Effector memory CD8-positive, alpha-beta T cell (primary cell): ENCODE data around the gene PLEKHF1.

ENCODE experiments used
- ATAC-seq: fragments of 150-1000 bp; cut with Tn5 transposase; replicated peaks from 2 replicates; pipeline ENCODE4 v1.10.0; 2021; ENCODE audit warnings: mild to moderate bottlenecking, moderate library complexity
- DNase-seq, 3 experiments: peaks; one replicate each; pipeline ENCODE4 v3.0.0; 2021
- H3K27ac Mint-ChIP-seq, 2 donors: one replicate each; pipeline ENCODE4 v1.8.0; 2022; ENCODE audit warnings: mild to moderate bottlenecking in 2 of 2, mixed read lengths in 2 of 2, moderate library complexity in 2 of 2
- H3K27me3 Mint-ChIP-seq, 2 donors: one replicate each; pipeline ENCODE4 v1.8.0; 2022; ENCODE audit warnings: mixed read lengths in 2 of 2
- H3K36me3 Mint-ChIP-seq: one replicate; pipeline ENCODE4 v1.8.0; 2022; ENCODE audit warnings: mild to moderate bottlenecking, moderate library complexity, mixed read lengths; ENCODE audit not compliant: insufficient read depth
- H3K4me1 Mint-ChIP-seq, 2 donors: one replicate each; pipeline ENCODE4 v1.8.0; 2022; ENCODE audit warnings: low read depth in 2 of 2, mixed read lengths in 2 of 2
- H3K4me3 Mint-ChIP-seq, 2 donors: one replicate each; pipeline ENCODE4 v1.8.0; 2022; ENCODE audit warnings: mild to moderate bottlenecking in 2 of 2, mixed read lengths in 2 of 2, moderate library complexity in 2 of 2
- H3K9me3 Mint-ChIP-seq, 2 donors: one replicate each; pipeline ENCODE4 v1.8.0; 2022; ENCODE audit warnings: mixed read lengths in 2 of 2

Gene PLEKHF1

DNA sequence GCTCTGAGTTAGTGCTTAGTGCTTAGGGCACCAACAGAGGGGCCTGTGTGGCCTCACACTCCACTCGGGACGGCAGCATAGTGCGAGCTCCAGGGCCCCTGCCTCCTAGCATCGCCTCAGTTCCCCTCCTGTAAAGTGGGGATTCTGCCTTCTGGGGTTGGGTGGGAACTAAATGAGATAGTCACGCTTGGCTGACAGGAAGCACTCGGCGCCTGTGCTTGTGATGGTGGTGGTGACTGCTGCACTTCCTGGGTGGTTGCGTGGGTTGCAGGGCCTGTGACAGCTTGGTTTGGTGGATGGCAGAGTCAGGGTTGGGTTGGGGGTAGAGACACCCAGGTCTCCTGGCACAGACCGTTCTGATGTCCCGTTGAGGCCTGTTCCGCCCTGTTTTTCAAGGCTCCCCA lies 7.7 kb downstream of the PLEKHF1 start:
- H3K9me3 Mint-ChIP-seq = no peaks in the 10 kb centered on the region
- ATAC-seq (peak; percentile 81), DNase-seq (peak; percentile 82 to 86 (median 84))
- peak overlapping the region; percentile 94 to 99 for H3K27ac Mint-ChIP-seq
- no peaks in the 10 kb centered on the region for H3K27me3 Mint-ChIP-seq
- H3K4me1 Mint-ChIP-seq = peaks cover 72 to 73% of the 10 kb centered on the region in 2 donors
- peaks cover 94% of the 10 kb centered on the region for H3K36me3 Mint-ChIP-seq
- peak overlapping the region; percentile 89 to 94 for H3K4me3 Mint-ChIP-seq

DNA sequence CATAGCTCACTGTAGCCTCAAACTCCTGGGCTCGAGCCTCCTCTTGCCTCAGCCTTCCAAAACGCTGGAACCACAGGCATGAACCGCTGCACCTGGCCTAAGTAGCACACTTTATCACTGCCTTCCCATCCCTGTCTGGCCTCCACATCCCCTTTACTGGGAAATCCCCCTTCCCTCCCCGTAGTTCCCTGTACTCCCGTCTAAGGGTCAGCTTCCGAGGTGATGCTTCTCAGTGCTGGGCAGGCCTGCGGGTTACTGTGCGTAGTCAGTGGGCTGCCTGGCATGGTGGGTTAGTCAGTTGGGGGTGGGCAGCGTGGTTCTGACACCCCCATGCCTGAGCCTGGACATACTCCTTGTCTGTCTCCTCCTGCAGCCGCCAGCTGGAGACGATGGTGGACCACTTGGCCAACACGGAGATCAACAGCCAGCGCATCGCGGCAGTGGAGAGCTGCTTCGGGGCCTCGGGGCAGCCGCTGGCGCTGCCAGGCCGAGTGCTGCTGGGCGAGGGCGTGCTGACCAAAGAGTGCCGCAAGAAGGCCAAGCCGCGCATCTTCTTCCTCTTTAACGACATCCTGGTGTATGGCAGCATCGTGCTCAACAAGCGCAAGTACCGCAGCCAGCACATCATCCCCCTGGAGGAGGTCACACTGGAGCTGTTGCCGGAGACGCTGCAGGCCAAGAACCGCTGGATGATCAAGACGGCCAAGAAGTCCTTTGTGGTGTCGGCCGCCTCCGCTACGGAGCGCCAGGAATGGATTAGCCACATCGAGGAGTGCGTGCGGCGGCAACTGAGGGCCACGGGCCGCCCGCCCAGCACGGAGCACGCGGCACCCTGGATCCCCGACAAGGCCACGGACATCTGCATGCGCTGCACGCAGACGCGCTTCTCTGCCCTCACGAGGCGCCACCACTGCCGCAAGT lies 8.4 kb downstream of the PLEKHF1 start:
- peak overlapping the region; percentile 89 to 94 for H3K4me3 Mint-ChIP-seq
- H3K4me1 Mint-ChIP-seq = peaks cover 71 to 72% of the 10 kb centered on the region in 2 donors
- ATAC-seq = no peak
- no peaks in the 10 kb centered on the region for H3K9me3 Mint-ChIP-seq
- no peaks in the 10 kb centered on the region for H3K27me3 Mint-ChIP-seq
- H3K36me3 Mint-ChIP-seq = peaks cover 91% of the 10 kb centered on the region
- DNase-seq = no peak
- H3K27ac Mint-ChIP-seq = peak overlapping the region; percentile 94 to 99

DNA sequence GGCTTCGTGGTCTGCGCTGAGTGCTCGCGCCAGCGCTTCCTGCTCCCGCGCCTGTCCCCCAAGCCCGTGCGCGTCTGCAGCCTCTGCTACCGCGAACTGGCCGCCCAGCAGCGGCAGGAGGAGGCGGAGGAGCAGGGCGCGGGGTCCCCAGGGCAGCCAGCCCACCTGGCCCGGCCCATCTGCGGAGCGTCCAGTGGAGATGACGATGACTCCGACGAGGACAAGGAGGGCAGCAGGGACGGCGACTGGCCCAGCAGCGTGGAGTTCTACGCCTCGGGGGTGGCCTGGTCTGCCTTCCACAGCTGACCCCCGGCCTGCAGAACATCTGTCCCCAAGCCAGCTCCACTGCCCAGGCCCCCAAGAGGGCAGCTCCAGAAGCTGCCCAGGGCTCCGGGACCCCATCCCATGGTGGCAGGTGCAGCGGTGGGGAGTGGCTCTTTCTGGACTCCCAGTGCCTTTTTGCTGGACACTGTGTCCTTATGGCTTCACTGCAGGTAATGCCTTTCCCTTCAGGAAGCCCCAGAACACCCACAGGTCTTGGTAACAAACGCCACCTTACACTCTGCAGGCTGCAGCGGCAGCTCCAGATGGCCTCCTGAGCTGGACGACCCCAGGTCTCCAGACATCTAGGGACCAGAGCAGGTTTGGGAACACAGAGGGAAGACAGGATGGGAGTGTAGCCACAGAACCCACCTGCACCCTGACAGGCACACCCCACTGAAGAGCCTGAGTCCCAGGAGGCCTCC lies 9.3 kb downstream of the PLEKHF1 start:
- peaks cover 68 to 71% of the 10 kb centered on the region in 2 donors for H3K4me1 Mint-ChIP-seq
- ATAC-seq (no peak), DNase-seq (no peak)
- H3K9me3 Mint-ChIP-seq = no peaks in the 10 kb centered on the region
- H3K36me3 Mint-ChIP-seq = peaks cover 88% of the 10 kb centered on the region
- H3K4me3 Mint-ChIP-seq = peak overlapping the region; percentile 69 to 75
- peak overlapping the region in 1 of 2 donors; percentile 95 for H3K27ac Mint-ChIP-seq
- no peaks in the 10 kb centered on the region for H3K27me3 Mint-ChIP-seq

GRCh38 chr19:29675120-29675649 lies 9.9 kb downstream of the PLEKHF1 start:
- H3K4me1 Mint-ChIP-seq = peaks cover 68 to 71% of the 10 kb centered on the region in 2 donors
- DNase-seq = no peak
- H3K27ac Mint-ChIP-seq = peak overlapping the region; percentile 91 to 95
- H3K4me3 Mint-ChIP-seq = peak overlapping the region; percentile 69 to 75
- no peaks in the 10 kb centered on the region for H3K27me3 Mint-ChIP-seq
- H3K9me3 Mint-ChIP-seq = no peaks in the 10 kb centered on the region
- no peak for ATAC-seq
- peaks cover 88% of the 10 kb centered on the region for H3K36me3 Mint-ChIP-seq

DNA sequence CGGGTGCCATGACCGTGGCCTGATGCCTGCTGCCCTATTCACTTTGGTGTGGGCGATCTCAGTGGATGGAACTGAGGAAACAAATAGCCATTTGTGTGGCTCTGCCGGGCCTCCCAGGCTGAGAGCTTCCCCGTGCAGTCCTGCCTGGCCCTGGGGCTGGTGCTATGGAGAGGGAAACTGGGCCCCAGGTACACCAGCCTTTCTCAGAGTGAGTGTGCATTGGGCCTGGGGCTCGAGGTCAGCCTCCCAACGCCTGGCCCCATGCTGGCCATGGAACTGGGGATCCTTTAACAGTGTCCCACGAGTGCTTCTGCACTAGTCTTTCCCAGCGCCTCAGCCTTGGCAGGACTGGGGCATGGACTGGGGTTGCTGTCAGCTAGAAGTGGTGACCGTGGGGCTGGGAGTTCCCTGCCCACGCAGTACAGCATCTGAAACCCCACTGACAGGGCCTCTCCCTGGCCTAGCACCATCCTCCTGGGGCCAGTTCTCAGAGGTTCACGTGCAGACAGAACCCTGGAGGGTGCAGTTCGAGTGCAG lies 10.5 kb downstream of the PLEKHF1 start:
- Mint-ChIP-seq H3K4me3 (peak overlapping the region; percentile 69 to 75), H3K27me3 (no peaks in the 10 kb centered on the region), H3K27ac (peak overlapping the region; percentile 91 to 95), H3K36me3 (peaks cover 88% of the 10 kb centered on the region), H3K9me3 (no peaks in the 10 kb centered on the region), H3K4me1 (peaks cover 68 to 71% of the 10 kb centered on the region in 2 donors)
- DNase-seq (no peak), ATAC-seq (no peak)

GRCh38 chr19:29676586-29676985 lies 11.3 kb downstream of the PLEKHF1 start:
- DNase-seq (no peak), ATAC-seq (no peak)
- Mint-ChIP-seq H3K9me3 (no peaks in the 10 kb centered on the region), H3K27ac (peak overlapping the region; percentile 91 to 95), H3K36me3 (peaks cover 88% of the 10 kb centered on the region), H3K4me1 (peaks cover 68 to 71% of the 10 kb centered on the region in 2 donors), H3K4me3 (peak overlapping the region; percentile 69 to 75), H3K27me3 (no peaks in the 10 kb centered on the region)

DNA sequence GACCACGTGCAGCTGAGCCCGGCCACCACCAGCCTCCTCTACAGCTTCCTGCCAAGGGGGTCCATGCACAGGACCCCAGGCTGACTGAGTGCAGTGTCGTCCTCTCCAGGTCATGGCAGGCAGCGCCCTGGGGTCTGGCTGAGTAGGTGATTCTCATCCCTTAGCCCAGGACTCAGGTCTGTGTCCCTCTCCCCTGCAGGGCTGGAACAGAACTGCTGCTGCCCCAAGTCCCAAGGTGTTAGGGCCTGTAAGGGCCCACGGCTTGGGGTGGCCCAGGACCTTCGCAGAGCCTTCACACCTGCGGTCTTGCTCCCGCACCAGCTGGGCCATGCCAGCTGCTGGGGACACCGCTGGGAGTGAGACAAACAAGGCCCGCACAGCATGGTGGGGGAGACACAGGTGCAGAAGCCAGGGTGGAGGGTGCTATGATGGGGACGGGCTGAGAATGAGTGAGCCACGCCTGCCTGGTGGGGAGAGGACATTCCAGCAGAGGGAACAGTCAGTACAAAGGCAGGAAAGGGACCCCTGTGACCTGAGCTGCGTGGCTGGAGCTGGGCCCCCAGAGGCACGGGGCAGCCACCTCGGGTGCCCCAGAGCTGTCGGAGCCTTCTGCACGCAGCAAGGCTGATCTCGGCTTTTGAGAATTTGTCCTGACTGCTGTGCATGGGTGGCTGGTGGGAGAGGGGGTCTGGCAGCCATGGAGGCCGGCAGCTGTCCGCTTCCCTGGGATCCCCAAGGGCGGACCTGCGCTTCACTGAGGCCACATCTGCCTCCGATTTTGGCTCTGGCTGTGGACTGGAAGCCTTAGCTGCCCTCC lies 11.9 kb downstream of the PLEKHF1 start:
- peak overlapping the region; percentile 69 to 75 for H3K4me3 Mint-ChIP-seq
- H3K4me1 Mint-ChIP-seq = peaks cover 67 to 69% of the 10 kb centered on the region in 2 donors
- peaks cover 84% of the 10 kb centered on the region for H3K36me3 Mint-ChIP-seq
- ATAC-seq = no peak
- H3K27me3 Mint-ChIP-seq = no peaks in the 10 kb centered on the region
- DNase-seq = no peak
- H3K9me3 Mint-ChIP-seq = no peaks in the 10 kb centered on the region
- peak overlapping the region; percentile 91 to 95 for H3K27ac Mint-ChIP-seq

DNA sequence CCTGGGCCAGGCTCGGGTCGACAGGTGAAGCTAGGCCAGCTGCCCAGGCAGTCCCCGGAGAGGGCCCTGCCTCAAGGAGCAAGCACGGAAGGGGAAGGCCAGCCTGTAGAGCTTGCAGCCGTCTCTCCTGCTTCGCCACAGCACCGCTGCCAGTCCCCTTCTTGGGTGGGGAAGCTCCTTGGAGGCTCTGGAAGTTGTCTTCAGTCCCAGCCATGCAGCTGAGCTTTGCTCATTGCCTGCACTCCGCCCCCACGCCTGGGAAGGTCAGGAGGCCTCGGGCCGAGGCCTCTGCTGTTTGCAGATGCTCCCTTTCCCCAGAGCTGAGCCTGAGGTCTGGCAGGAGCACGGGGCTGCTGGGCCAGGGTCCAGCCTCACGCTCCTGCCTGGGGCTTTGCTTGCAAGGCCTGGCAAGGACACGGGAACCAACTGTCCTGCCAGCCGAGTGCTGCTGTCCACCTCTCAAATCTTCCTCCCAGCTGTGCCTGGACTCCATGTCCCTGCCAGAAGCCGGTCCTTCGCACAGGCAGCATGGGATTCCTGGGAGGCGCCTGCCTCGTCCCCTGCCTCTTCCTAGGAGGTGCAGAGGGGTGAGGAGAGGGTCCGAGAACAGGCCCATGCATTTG lies 13.3 kb downstream of the PLEKHF1 start:
- Mint-ChIP-seq H3K27ac (peak overlapping the region; percentile 91 to 95), H3K4me3 (peak overlapping the region; percentile 75 to 81), H3K9me3 (no peaks in the 10 kb centered on the region), H3K4me1 (peaks cover 64 to 65% of the 10 kb centered on the region in 2 donors), H3K27me3 (no peaks in the 10 kb centered on the region), H3K36me3 (peaks cover 70% of the 10 kb centered on the region)
- DNase-seq = no peak
- ATAC-seq = no peak

GRCh38 chr19:29679598-29680210 lies 14.4 kb downstream of the PLEKHF1 start:
- Mint-ChIP-seq H3K4me3 (peak overlapping the region; percentile 81 to 84), H3K9me3 (no peaks in the 10 kb centered on the region)

GRCh38 chr19:29680447-29680846 lies 15.2 kb downstream of the PLEKHF1 start:
- H3K36me3 Mint-ChIP-seq = peaks cover 55% of the 10 kb centered on the region
- H3K4me3 Mint-ChIP-seq = peak overlapping the region; percentile 81 to 84
- H3K4me1 Mint-ChIP-seq = peaks cover 68% of the 10 kb centered on the region in 2 donors
- H3K27ac Mint-ChIP-seq = peak overlapping the region; percentile 92 to 95
- DNase-seq (peak; percentile 85 to 87 (median 87)), ATAC-seq (peak; percentile 94)
- no peaks in the 10 kb centered on the region for H3K9me3 Mint-ChIP-seq
- H3K27me3 Mint-ChIP-seq = no peaks in the 10 kb centered on the region

More at GRCh38 chr19:29679598-29680210, 14.4 kb downstream of the PLEKHF1 start:
- ATAC-seq (no peak), DNase-seq (no peak)
- no peaks in the 10 kb centered on the region for H3K27me3 Mint-ChIP-seq
- peak overlapping the region; percentile 92 to 95 for H3K27ac Mint-ChIP-seq
- H3K4me1 Mint-ChIP-seq = peaks cover 65 to 66% of the 10 kb centered on the region in 2 donors
- H3K36me3 Mint-ChIP-seq = peaks cover 62% of the 10 kb centered on the region

DNA sequence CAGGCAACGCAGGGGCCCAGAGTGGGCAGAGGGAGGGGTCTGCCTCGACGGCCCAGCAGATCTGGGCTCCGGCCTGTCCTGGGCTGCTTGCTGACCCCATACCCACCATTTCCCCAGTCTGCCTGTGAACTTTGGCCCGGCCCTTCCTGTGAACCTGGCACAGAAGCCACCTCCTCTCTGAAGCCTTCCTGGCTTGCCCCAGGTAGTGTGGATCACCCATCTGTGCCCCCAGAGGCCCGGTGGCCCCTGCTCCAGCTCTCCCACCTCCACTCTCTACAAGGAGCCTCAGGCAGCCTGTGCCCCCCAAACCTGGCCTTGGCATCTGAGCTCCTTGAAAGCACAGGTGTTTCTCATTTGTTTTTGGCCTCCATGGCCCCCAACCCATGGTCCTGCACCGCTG lies 15.7 kb downstream of the PLEKHF1 start:
- H3K36me3 Mint-ChIP-seq = peaks cover 50% of the 10 kb centered on the region
- no peaks in the 10 kb centered on the region for H3K27me3 Mint-ChIP-seq
- H3K27ac Mint-ChIP-seq = peak overlapping the region; percentile 92 to 95
- H3K4me3 Mint-ChIP-seq = peak overlapping the region; percentile 81 to 84
- DNase-seq (no peak), ATAC-seq (peak; percentile 0)
- no peaks in the 10 kb centered on the region for H3K9me3 Mint-ChIP-seq
- peaks cover 67 to 68% of the 10 kb centered on the region in 2 donors for H3K4me1 Mint-ChIP-seq
